Naive thymus-derived CD8-positive, alpha-beta T cell (primary cell): Measurements from ENCODE around the gene BCKDK. TPM values are rescaled to one million over a fixed set of nuclear protein-coding genes. Genes with fewer than 3 reads are reported as not detected.
"Not testable (repeated sequence)": the region's sequence is repeated elsewhere in the genome, so short reads cannot be mapped to it uniquely, and the experiment has no call there.

Source experiments
- ATAC-seq, 2 donors: fragments of 150-1000 bp; cut with Tn5 transposase in 1 of 2; sonication (Bioruptor Pico), chemical (Tn5 transposase) in 1 of 2; 1 replicate in 1 of 2; 2 replicates in 1 of 2; pipeline ENCODE4 v1.10.0; 2021; ENCODE audit warnings: mild to moderate bottlenecking in 2 of 2, moderate library complexity in 2 of 2
- POLR2A ChIA-PET: fragments of 350-600 bp; sonication (Branson Sonifier 250); formaldehyde crosslinking; loops from one replicate; lab custom pipeline; 2021; ENCODE audit warnings: antibody characterized with exemption; lab: Charles Lee
- DNase-seq, 10 donors: peaks; one replicate each; pipeline versions ENCODE4 v3.0.0 to v3.0.0-alpha.2; 2020 to 2022
- H3K27ac Mint-ChIP-seq, 10 donors: one replicate each; pipeline ENCODE4 v1.8.0; 2020 to 2022; ENCODE audit warnings: mild to moderate bottlenecking in 10 of 10, mixed read lengths in 10 of 10, moderate library complexity in 4 of 10, inconsistent platforms in 1 of 10
- H3K27me3 Mint-ChIP-seq, 5 donors: one replicate each; pipeline ENCODE4 v1.8.0; 2021 to 2022; ENCODE audit warnings: mixed read lengths in 5 of 5
- H3K36me3 Mint-ChIP-seq, 3 donors: one replicate each; pipeline ENCODE4 v1.8.0; 2020 to 2022; ENCODE audit warnings: mixed read lengths in 3 of 3, mild to moderate bottlenecking in 2 of 3, inconsistent platforms in 1 of 3
- H3K4me1 Mint-ChIP-seq, 4 donors: one replicate each; pipeline ENCODE4 v1.8.0; 2021 to 2022; ENCODE audit warnings: mixed read lengths in 4 of 4
- H3K4me3 Mint-ChIP-seq, 10 donors: one replicate each; pipeline ENCODE4 v1.8.0; 2020 to 2022; ENCODE audit warnings: mild to moderate bottlenecking in 10 of 10, mixed read lengths in 10 of 10, moderate library complexity in 6 of 10, inconsistent platforms in 1 of 10
- H3K9me3 Mint-ChIP-seq, 9 donors: one replicate each; pipeline ENCODE4 v1.8.0; 2020 to 2022; ENCODE audit warnings: mixed read lengths in 9 of 9, mild to moderate bottlenecking in 3 of 9, inconsistent platforms in 1 of 9, moderate library complexity in 1 of 9
- polyA plus RNA-seq, 3 donors: library from polyadenylated mRNA; unstranded; fragments of 300-500 nt; fragmentation: Illumina TruSeq; gene quantifications; one replicate each; pipeline ENCODE4 v1.2.3, GENCODE V29; 2021
- total RNA-seq, 8 experiments: library from RNA in 2 of 8; stranded (reverse) in 2 of 8; gene quantifications; one replicate each; pipeline ENCODE4 v1.2.3 and lab custom pipeline; 2021 to 2026

BCKDK gene
- total and polyA plus RNA-seq, 5 experiments from 2014 or later: 17.1 to 30.8 (median 20.8) TPM

DNA sequence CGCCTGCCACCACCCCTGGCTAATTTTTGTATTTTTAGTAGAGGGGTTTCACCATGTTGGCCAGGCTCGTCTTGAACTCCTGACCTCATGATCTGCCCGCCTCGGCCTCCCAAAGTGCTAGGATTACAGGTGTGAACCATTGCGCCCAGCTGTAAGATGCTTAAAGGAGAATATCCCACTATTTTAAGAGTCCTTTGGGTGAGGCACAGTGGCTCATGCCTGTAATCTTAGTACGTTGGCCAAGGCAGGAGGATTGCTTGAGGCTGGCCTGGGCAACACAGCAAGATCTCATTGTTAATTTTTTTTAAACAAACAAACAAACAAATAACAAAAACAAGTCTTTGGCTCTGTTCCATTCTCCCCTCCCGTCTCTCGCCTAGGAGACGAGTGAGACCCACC, 32.9 kb downstream of the BCKDK start:
- POLR2A ChIA-PET: interaction anchor here (1.1 to 7.2 kb wide), 4 partner anchors 14 to 70 kb away, joined by 3 to 240 read pairs (median 41); partner anchors contain the start of genes FUS and KAT8
- ATAC-seq, H3K36me3 Mint-ChIP-seq, DNase-seq, H3K4me3 Mint-ChIP-seq, H3K9me3 Mint-ChIP-seq, H3K27me3 Mint-ChIP-seq: not testable (repeated sequence)
- Mint-ChIP-seq H3K4me1 (peaks cover 10 to 18% (median 15%) of the 10 kb centered on the region in 4 donors), H3K27ac (peak overlapping the region in 4 of 10 donors; percentile 11 to 56 (median 42))

DNA sequence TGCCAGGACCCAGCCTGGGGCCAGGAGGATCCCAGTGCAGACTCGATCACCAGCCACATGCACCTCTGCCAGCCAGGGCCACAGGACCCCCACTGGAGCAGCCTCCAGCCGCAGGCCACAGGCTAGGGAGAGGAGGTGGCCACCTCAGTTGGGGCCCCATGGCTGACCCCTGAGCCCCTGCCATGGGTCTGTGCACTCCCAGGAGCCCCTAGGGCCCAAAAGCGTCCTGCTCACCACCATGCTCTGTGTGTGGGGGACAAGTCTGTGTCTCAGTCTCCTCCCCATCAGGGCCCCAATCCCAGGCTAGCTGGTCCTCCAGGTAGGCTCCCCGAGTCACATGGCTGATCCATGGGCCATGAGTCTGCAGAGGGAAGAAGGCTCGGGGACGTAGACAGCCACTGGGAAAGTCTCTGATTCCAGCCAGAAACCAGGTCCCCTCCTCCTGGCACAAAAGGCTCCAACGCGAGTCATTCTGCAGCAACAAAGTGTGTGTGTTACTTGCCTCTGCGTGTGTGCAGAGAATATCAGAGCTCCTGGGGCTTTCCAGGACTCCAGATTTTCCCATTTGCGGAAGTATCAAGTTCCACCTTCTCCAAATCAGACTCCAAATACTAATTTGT, 33.4 kb downstream of the BCKDK start:
- H3K4me1 Mint-ChIP-seq: peaks cover 10 to 18% (median 15%) of the 10 kb centered on the region in 4 donors
- ATAC-seq: no peak
- no peak for DNase-seq
- POLR2A ChIA-PET: interaction anchor here (0.5 to 7.2 kb wide), 41 partner anchors 10 to 956 kb away, joined by 3 to 240 read pairs (median 4); partner anchors contain the start of genes ARMC5, FBRS, FUS and HSD3B7
- no peaks in the 10 kb centered on the region for H3K27me3 Mint-ChIP-seq
- no peaks in the 10 kb centered on the region for H3K9me3 Mint-ChIP-seq
- peak overlapping the region; percentile 39 to 82 (median 68) for H3K4me3 Mint-ChIP-seq
- no peaks in the 10 kb centered on the region for H3K36me3 Mint-ChIP-seq
- H3K27ac Mint-ChIP-seq: peak overlapping the region; percentile 8 to 95 (median 90)

DNA sequence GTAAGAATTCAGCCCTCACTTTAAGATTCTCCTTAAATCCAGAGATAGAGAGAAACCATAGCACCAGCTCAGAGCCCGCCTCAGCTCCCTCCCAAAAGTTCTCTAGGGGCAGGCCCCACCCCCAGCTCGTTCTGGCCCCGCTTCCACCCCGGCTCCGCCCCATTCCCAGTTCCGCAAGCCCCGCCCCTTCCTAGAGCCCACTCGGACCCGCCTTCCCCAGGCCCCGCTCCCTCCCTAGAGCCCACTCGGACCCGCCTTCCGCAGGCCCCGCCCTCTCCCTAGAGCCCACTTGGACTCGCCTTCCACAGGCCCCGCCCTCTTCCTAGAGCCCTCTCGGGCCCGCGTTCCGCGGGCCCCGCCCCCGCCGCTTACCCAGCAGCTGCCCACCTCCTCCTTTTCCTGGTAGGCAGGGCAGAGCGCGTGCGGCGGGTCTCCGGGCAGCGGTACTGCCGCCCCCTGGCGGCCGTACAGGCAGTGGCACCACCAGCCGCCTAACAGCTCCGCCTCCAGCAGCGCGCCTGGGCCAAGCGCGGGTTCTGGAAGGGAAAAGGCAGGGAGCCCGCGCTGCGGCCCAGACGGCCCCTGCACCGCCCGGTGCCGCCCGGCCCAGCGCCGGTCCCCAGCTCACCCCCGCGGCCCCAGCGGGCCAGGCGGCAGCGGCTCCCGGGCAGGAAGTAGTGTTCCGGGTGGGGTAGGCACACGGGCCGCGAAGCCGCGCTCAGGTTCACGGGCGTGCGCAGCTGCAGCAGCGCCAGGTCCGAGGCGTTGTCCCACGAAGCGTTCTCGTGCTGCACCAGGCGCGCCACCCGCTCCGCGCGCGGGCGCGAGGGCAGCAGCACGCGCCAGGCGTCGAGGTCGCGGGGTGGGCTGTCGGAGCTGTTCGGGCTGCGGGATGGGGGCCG, 34.2 kb downstream of the BCKDK start:
- POLR2A ChIA-PET: interaction anchor here (0.5 to 7.2 kb wide), 44 partner anchors 11 to 956 kb away, joined by 3 to 240 read pairs (median 4); partner anchors contain the start of genes ARMC5, FBRS, FUS and HSD3B7
- Mint-ChIP-seq H3K4me1 (peaks cover 10 to 18% (median 15%) of the 10 kb centered on the region in 4 donors), H3K4me3 (peak overlapping the region; percentile 52 to 82 (median 68)), H3K27me3 (peaks cover 0 to under 1% (median 0%) of the 10 kb centered on the region in 5 donors), H3K27ac (peak overlapping the region; percentile 8 to 95 (median 90)), H3K36me3 (no peaks in the 10 kb centered on the region), H3K9me3 (no peaks in the 10 kb centered on the region)
- ATAC-seq: peak; percentile 85 to 87
- peak; percentile 92 to 99 (median 96) for DNase-seq

DNA sequence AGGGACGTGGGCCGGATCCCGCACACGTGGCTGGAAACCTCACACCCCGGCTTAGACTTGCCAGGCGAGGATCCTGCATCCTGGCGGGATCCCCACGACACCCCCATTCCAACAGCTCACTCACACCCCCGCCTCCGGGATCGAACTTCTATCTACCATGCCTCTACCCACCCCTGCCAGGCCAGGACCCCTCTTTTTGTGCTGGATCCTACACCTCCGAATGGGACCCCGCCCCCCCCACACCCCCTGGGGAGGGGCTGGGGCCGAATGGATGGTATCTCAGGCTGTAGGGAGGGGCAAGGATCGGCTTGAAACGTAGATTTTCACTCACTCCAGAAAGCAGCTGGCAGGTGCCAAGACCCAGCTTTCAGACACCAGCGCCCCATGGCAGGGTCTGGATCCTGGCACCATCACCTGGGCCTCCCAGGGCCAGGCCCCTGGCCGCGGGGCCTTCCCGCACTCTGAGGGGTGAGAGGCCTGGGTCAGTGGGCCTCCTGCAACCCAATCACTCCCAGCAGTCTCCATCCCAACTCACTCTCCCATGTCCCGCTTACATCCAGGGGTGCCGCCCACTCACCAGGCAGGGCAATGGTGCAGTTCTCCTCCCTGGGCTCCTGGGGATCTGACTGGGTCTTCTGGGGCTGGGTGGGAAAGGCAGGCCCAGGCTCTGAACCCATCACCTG, 35.0 kb downstream of the BCKDK start:
- Mint-ChIP-seq H3K9me3 (no peaks in the 10 kb centered on the region), H3K4me1 (peaks cover 11 to 22% (median 15%) of the 10 kb centered on the region in 4 donors), H3K36me3 (no peaks in the 10 kb centered on the region), H3K27ac (peak overlapping the region in 8 of 10 donors; percentile 29 to 87 (median 66)), H3K27me3 (peaks cover 0 to 5% (median 0%) of the 10 kb centered on the region in 5 donors), H3K4me3 (peak overlapping the region; percentile 61 to 84 (median 74))
- ATAC-seq: no peak
- no peak for DNase-seq
- POLR2A ChIA-PET: interaction anchor here (1.0 to 7.2 kb wide), 29 partner anchors 12 to 726 kb away, joined by 3 to 240 read pairs (median 5); partner anchors contain the start of genes ARMC5, FBRS, FUS and HSD3B7

DNA sequence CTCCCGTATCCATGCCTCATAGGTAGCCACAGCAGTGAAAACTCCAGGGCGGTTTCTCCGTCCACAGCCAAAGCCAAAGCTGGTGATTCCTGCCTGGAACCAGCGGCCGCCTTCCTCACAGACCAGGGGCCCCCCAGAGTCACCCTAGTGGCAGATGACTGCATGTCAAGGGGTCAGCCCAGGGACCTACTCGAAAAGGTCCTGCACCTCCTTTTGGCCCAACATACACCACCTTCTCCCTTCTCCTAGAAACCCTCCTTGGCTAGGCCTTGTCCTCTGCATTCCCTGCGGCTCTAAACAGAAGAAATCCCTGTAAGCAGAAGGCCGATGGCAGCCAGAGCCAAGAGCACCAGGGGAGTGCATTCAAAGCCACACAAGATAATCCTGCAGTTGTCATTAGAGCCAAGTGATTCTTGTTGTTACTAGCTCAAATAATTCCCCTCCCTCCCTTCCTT, 35.5 kb downstream of the BCKDK start:
- H3K9me3 Mint-ChIP-seq: no peaks in the 10 kb centered on the region
- H3K36me3 Mint-ChIP-seq: no peaks in the 10 kb centered on the region
- DNase-seq (no peak), ATAC-seq (no peak)
- H3K27me3 Mint-ChIP-seq: peaks cover 0 to 5% (median 0%) of the 10 kb centered on the region in 5 donors
- H3K4me1 Mint-ChIP-seq: peaks cover 9 to 22% (median 15%) of the 10 kb centered on the region in 4 donors
- peak overlapping the region; percentile 61 to 84 (median 74) for H3K4me3 Mint-ChIP-seq
- POLR2A ChIA-PET: interaction anchor here (1.5 to 7.2 kb wide), 6 partner anchors 23 to 111 kb away, joined by 5 to 240 read pairs (median 27); partner anchors contain the start of genes FUS, KAT8, PYCARD and STX4
- peak overlapping the region in 7 of 10 donors; percentile 29 to 87 (median 70) for H3K27ac Mint-ChIP-seq

DNA sequence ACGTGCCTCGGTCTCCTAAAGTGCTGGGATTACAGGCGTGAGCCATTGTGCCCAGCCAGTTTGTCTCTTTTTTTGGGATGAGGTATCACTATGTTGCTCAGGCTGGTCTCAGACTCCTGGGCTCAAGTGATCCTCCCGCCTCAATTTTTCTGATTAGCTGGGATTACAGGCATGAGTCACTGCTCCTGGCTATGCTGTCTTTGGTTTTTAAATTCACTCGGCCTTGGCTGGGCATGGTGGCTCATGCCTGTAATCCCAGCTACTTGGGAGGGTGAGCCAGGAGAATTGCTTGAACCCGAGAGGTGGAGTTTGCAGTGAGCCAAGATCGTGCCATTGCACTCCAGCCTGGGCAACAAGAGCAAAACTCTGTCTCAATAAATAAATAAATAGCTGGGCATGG, 36.2 kb downstream of the BCKDK start:
- DNase-seq, H3K36me3 Mint-ChIP-seq, H3K9me3 Mint-ChIP-seq, ATAC-seq, H3K27me3 Mint-ChIP-seq: not testable (repeated sequence)
- Mint-ChIP-seq H3K27ac (peak overlapping the region in 4 of 10 donors; percentile 25 to 70 (median 54)), H3K4me3 (peak overlapping the region in 6 of 10 donors; percentile 45 to 79 (median 72)), H3K4me1 (peaks cover 9 to 22% (median 15%) of the 10 kb centered on the region in 4 donors)
- POLR2A ChIA-PET: interaction anchor here (3.5 to 7.2 kb wide), 2 partner anchors 33 to 39 kb away, joined by 28 to 240 read pairs; partner anchors contain the start of gene FUS

DNA sequence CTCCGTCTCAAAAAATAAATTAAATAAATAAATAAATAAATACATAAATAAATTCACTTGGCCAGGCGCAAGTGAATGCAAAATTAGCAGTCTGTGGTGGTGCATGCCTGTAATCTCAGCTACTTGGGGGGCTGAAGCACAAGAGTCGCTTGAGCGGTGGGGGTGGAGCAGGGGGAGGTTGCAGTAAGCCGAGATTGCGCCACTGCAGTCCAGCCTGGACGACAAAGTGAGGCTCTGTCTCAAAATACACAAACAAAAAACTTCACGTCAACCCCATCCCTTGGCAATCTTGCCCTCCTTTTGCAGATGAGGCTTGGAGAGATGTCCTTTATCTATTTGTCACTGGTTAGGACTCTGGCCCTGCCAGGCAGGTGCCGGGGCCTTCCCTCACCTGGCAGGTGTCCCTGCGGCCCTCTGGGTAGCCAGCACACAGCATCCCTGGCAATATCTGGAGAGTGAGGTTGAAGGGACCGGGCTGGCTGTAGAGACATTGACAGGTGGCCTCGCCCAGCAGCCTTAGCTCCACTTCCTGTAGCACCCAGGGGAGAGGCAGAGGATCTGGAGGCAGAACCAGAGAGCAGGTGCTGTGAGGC, 37.3 kb downstream of the BCKDK start:
- no peak for ATAC-seq
- no peak overlapping the region for H3K27ac Mint-ChIP-seq
- POLR2A ChIA-PET: interaction anchor here (0.6 to 7.2 kb wide), 4 partner anchors 32 to 55 kb away, joined by 3 to 240 read pairs (median 8); partner anchors contain the start of gene FUS
- peaks cover 0 to 5% (median 0%) of the 10 kb centered on the region in 5 donors for H3K27me3 Mint-ChIP-seq
- no peaks in the 10 kb centered on the region for H3K9me3 Mint-ChIP-seq
- H3K4me3 Mint-ChIP-seq: no peak overlapping the region
- peaks cover 9 to 22% (median 15%) of the 10 kb centered on the region in 4 donors for H3K4me1 Mint-ChIP-seq
- no peak for DNase-seq
- H3K36me3 Mint-ChIP-seq: no peaks in the 10 kb centered on the region

DNA sequence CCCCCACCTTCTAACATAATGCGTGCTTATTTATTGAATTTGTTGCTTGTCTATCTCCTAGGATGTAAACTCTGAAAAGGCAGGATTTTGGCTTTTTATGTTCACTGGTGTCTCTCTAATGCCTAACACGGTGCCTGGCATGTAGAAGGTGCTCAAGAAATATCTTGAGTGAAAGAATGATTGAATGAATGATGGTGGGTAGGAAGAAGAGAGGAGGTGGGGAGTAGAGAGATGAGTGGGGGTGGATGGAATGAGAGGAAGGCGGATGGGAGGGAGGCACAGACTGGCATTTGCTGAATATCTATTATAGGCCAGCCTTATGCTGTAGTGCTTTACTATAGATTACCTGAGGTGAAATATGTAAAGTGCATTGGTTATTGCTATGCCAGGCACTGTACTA, 39.4 kb downstream of the BCKDK start:
- Mint-ChIP-seq H3K36me3 (no peaks in the 10 kb centered on the region), H3K4me3 (no peak overlapping the region), H3K4me1 (peaks cover 5 to 14% (median 6%) of the 10 kb centered on the region in 4 donors), H3K27ac (peak overlapping the region in 1 of 10 donors; percentile 60), H3K9me3 (no peaks in the 10 kb centered on the region), H3K27me3 (peaks cover 0 to 5% (median 0%) of the 10 kb centered on the region in 5 donors)
- ATAC-seq (no peak), DNase-seq (no peak)
- POLR2A ChIA-PET: no interaction called here

DNA sequence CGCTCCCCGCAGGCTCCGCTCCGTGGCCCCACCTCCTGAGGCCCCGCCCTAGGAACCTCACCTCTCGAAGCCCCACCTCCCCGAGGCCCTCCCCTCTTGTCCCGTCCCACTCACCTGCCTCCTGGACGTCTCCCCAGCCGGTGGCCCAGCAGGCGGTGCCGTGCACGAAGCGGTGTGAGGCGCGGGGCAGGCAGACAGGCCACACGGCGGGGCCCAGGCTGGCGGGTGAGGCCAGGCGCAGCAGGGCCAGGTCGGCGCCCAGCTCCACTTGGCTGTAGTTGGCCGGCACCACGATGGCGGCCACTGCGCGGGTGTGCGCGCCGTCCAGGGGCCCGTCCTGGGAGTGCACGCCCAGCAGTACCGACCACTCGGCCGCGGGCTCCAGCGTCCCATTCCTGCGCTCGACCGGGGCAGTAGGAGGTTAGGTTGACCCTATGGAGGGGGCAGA, 40.1 kb downstream of the BCKDK start:
- Mint-ChIP-seq H3K4me1 (peaks cover 5 to 14% (median 6%) of the 10 kb centered on the region in 4 donors), H3K36me3 (no peaks in the 10 kb centered on the region), H3K27ac (no peak overlapping the region), H3K27me3 (peaks cover 0 to 5% (median 0%) of the 10 kb centered on the region in 5 donors), H3K9me3 (no peaks in the 10 kb centered on the region), H3K4me3 (no peak overlapping the region)
- ATAC-seq (peak in 1 of 2 donors; percentile 42), DNase-seq (peak in 1 of 10 donors; percentile 40)
- POLR2A ChIA-PET: no interaction called here

DNA sequence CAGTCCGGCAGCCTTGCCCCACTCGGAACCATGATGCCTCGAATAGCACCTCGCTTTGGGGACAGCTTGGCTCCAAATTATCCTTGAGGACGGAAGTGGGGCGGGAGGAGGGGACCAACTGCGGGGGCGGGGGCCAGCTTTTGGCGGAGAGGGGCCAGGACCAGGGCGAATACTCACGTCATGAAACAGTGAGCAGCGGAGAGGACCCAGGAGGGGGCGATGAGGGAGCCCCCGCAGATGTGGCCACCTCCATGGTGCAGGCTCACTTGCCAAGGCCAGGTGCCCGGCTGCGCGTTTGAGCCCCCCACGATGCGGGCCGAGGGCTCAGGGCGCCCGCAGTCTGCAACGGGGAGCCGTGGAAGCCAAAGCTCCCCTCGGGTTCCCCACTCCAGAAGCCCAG, 40.7 kb downstream of the BCKDK start:
- DNase-seq (peak in 1 of 10 donors; percentile 52), ATAC-seq (no peak)
- POLR2A ChIA-PET: no interaction called here
- H3K4me1 Mint-ChIP-seq: peaks cover 0 to 9% (median 2%) of the 10 kb centered on the region in 4 donors
- no peak overlapping the region for H3K27ac Mint-ChIP-seq
- no peaks in the 10 kb centered on the region for H3K36me3 Mint-ChIP-seq
- no peak overlapping the region for H3K4me3 Mint-ChIP-seq
- peaks cover 0 to 5% (median 0%) of the 10 kb centered on the region in 5 donors for H3K27me3 Mint-ChIP-seq
- H3K9me3 Mint-ChIP-seq: no peaks in the 10 kb centered on the region

DNA sequence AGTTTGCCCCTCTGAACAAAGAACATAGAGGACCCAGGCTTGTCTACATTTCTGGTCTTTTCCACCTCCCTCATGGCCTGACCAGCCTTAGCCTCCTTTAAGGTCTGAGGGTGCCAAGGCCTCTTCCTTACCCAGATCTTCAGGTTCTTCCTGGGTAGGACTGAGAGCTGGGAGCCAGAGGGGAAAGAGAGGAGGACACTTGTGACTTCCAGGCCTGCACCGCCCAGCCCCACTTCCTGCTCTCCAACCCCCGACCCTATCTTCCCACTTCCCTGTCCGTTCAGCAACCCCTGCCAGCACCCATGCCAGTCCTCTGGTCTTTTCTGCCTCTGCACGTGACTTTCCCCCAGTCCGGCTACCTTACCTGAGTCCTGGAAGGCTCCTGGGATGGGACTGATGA, 41.1 kb downstream of the BCKDK start:
- Mint-ChIP-seq H3K27me3 (peaks cover 0 to 5% (median 0%) of the 10 kb centered on the region in 5 donors), H3K27ac (no peak overlapping the region), H3K4me3 (no peak overlapping the region), H3K36me3 (no peaks in the 10 kb centered on the region), H3K9me3 (no peaks in the 10 kb centered on the region), H3K4me1 (peaks cover 0 to 4% (median 2%) of the 10 kb centered on the region in 4 donors)
- no peak for DNase-seq
- ATAC-seq: no peak
- POLR2A ChIA-PET: no interaction called here
